Colonic mucosa (tissue), 4 donors: ENCODE data around the gene LCLAT1. TPM values are rescaled to one million over a fixed set of nuclear protein-coding genes. Genes with fewer than 3 reads are reported as not detected.

Experiments
- DNase-seq: peaks from one replicate; pipeline ENCODE4 v3.0.0-alpha.2; 2020
- H3K27ac ChIP-seq: fragments of 200-600 bp; one replicate; pipeline ENCODE4 v1.8.0; 2021
- H3K27me3 ChIP-seq: fragments of 200-600 bp; one replicate; pipeline ENCODE4 v1.8.0; 2021
- H3K36me3 ChIP-seq: fragments of 200-600 bp; one replicate; pipeline ENCODE4 v1.8.0; 2021
- H3K4me1 ChIP-seq: fragments of 200-600 bp; one replicate; pipeline ENCODE4 v1.8.0; 2021; ENCODE audit warnings: mild to moderate bottlenecking
- H3K4me3 ChIP-seq: fragments of 200-600 bp; one replicate; pipeline ENCODE4 v1.8.0; 2021
- H3K9ac ChIP-seq, 2 donors: one replicate each; pipeline ENCODE4 v1.7.0; 2013; ENCODE audit warnings: control low read depth in 2 of 2, low read depth in 2 of 2, low read length in 2 of 2
- H3K9me3 ChIP-seq: fragments of 200-600 bp; one replicate; pipeline ENCODE4 v1.8.0; 2021
- CTCF ChIP-seq: fragments of 200-600 bp; IDR thresholded peaks from one replicate; pipeline ENCODE4 v1.8.0; 2022; ENCODE audit warnings: antibody characterized with exemption, mild to moderate bottlenecking
- intact Hi-C: fragments of 100-400 bp; cut with DNase I; formaldehyde crosslinking; loops from one replicate; pipeline ENCODE4 v1.14.1; 2022
- total RNA-seq, 2 donors: library from RNA; stranded (reverse); fragmentation: NEBNext Ultra II Directional in 1 of 2; extraction: Animal tissue kit (Norgen Biotek cat#: 25700) in 1 of 2; gene quantifications; one replicate each; pipeline ENCODE4 v1.2.1, GENCODE V29; 2021
- donor health status: healthy.
- donor health status: DM: no; HTN: no; CAD: no.
- donor health status: DM: no; HTN: no; CAD: no.

LCLAT1 gene
- total RNA-seq, 2 donors from 2014 or later, result 20.0 to 25.5 TPM

GRCh38 chr2:30403592-30404312 lies 43.3 kb upstream of the LCLAT1 start:
- H3K36me3 ChIP-seq, result no peaks in the 10 kb centered on the region
- H3K27ac ChIP-seq, result no peak overlapping the region
- no peak for TF ChIP-seq CTCF
- H3K4me3 ChIP-seq, result no peak overlapping the region
- DNase-seq, result peak; percentile 41
- intact Hi-C loops, result no loop called here
- H3K9me3 ChIP-seq, result no peaks in the 10 kb centered on the region
- H3K27me3 ChIP-seq, result no peaks in the 10 kb centered on the region
- H3K4me1 ChIP-seq, result peaks cover 9% of the 10 kb centered on the region
- H3K9ac ChIP-seq, result peak overlapping the region in 1 of 2 donors; percentile 7

- no peaks in the 10 kb centered on the region for H3K9me3 ChIP-seq
- no peak for TF ChIP-seq CTCF
- H3K4me1 ChIP-seq, result peaks cover 9% of the 10 kb centered on the region
- H3K4me3 ChIP-seq, result no peak overlapping the region
- no peaks in the 10 kb centered on the region for H3K36me3 ChIP-seq
- no peak overlapping the region for H3K27ac ChIP-seq
- no peaks in the 10 kb centered on the region for H3K27me3 ChIP-seq
- intact Hi-C loops, result no loop called here
- DNase-seq, result no peak
- no peak overlapping the region for H3K9ac ChIP-seq
These were observed 42.5 kb upstream of the LCLAT1 start for GRCh38 chr2:30404319-30405259.

GRCh38 chr2:30405260-30405605 lies 41.8 kb upstream of the LCLAT1 start:
- no peak for TF ChIP-seq CTCF
- peaks cover 9% of the 10 kb centered on the region for H3K4me1 ChIP-seq
- no peak overlapping the region for H3K4me3 ChIP-seq
- H3K27me3 ChIP-seq, result no peaks in the 10 kb centered on the region
- DNase-seq, result no peak
- H3K36me3 ChIP-seq, result no peaks in the 10 kb centered on the region
- no peak overlapping the region for H3K27ac ChIP-seq
- intact Hi-C loops, result no loop called here
- H3K9me3 ChIP-seq, result no peaks in the 10 kb centered on the region
- no peak overlapping the region for H3K9ac ChIP-seq

GRCh38 chr2:30406853-30407252 lies 40.2 kb upstream of the LCLAT1 start:
- no peak overlapping the region for H3K9ac ChIP-seq
- H3K36me3 ChIP-seq, result no peaks in the 10 kb centered on the region
- H3K9me3 ChIP-seq, result no peaks in the 10 kb centered on the region
- H3K27ac ChIP-seq, result no peak overlapping the region
- H3K4me1 ChIP-seq, result peaks cover 9% of the 10 kb centered on the region
- DNase-seq, result no peak
- H3K27me3 ChIP-seq, result no peaks in the 10 kb centered on the region
- no peak for TF ChIP-seq CTCF
- H3K4me3 ChIP-seq, result no peak overlapping the region
- intact Hi-C loops, result no loop called here

GRCh38 chr2:30408961-30409387 lies 38.1 kb upstream of the LCLAT1 start:
- H3K9me3 ChIP-seq, result no peaks in the 10 kb centered on the region
- H3K36me3 ChIP-seq, result no peaks in the 10 kb centered on the region
- peaks cover 3% of the 10 kb centered on the region for H3K4me1 ChIP-seq
- intact Hi-C loops, result no loop called here
- H3K9ac ChIP-seq, result no peak overlapping the region
- H3K27ac ChIP-seq, result peak overlapping the region; percentile 53
- H3K4me3 ChIP-seq, result no peak overlapping the region
- DNase-seq, result no peak
- TF ChIP-seq CTCF, result no peak
- no peaks in the 10 kb centered on the region for H3K27me3 ChIP-seq
